HG03060 (cell line): ENCODE results near the gene SHC3.

Experiments
- ATAC-seq: cut with Tn5 transposase; IDR thresholded peaks from one replicate; pipeline ENCODE4 v1.9.1; 2021; ENCODE audit warnings: low read depth, moderate number of reproducible peaks; ENCODE audit not compliant: unreplicated experiment

Gene SHC3

GRCh38 chr9:89115426-89115825, 63.2 kb downstream of the SHC3 start:
- ATAC-seq, result no peak

GRCh38 chr9:89114741-89115140, 63.9 kb downstream of the SHC3 start:
- ATAC-seq, result no peak

GRCh38 chr9:89113851-89114250, 64.8 kb downstream of the SHC3 start:
- ATAC-seq, result no peak

- no peak for ATAC-seq
Observed at GRCh38 chr9:89112243-89112642, 66.4 kb downstream of the SHC3 start.

GRCh38 chr9:89109666-89110065, 69.0 kb downstream of the SHC3 start:
- ATAC-seq, result no peak

- ATAC-seq, result no peak
Observed at GRCh38 chr9:89107406-89107805, 71.2 kb downstream of the SHC3 start.

- no peak for ATAC-seq
Observed at GRCh38 chr9:89106224-89106851, 72.3 kb downstream of the SHC3 start.

- no peak for ATAC-seq
Observed at GRCh38 chr9:89104821-89105220, 73.8 kb downstream of the SHC3 start.

GRCh38 chr9:89097219-89097618, 81.4 kb downstream of the SHC3 start:
- no peak for ATAC-seq

GRCh38 chr9:89096807-89097206, 81.8 kb downstream of the SHC3 start:
- no peak for ATAC-seq

- ATAC-seq, result no peak
Observed at GRCh38 chr9:89095761-89096528, 82.7 kb downstream of the SHC3 start.

GRCh38 chr9:89093201-89093975, 85.2 kb downstream of the SHC3 start:
- no peak for ATAC-seq

- ATAC-seq, result no peak
Observed at GRCh38 chr9:89089176-89089575, 89.4 kb downstream of the SHC3 start.

GRCh38 chr9:89083626-89084025, 95.0 kb downstream of the SHC3 start:
- no peak for ATAC-seq

GRCh38 chr9:89080193-89080592, 98.4 kb downstream of the SHC3 start:
- ATAC-seq, result no peak

- no peak for ATAC-seq
Observed at GRCh38 chr9:89079391-89079790, 99.2 kb downstream of the SHC3 start.

- no peak for ATAC-seq
Observed at GRCh38 chr9:89078860-89079259, 99.8 kb downstream of the SHC3 start.

- ATAC-seq, result no peak
Observed at GRCh38 chr9:89078421-89078820, 100.2 kb downstream of the SHC3 start.

- ATAC-seq, result peak; percentile 59
Observed at GRCh38 chr9:89077519-89077918, 101.1 kb downstream of the SHC3 start.

- no peak for ATAC-seq
Observed at GRCh38 chr9:89073397-89073796, 105.2 kb downstream of the SHC3 start.

GRCh38 chr9:89071591-89071990, 107.0 kb downstream of the SHC3 start:
- ATAC-seq, result no peak
